Measurements from ENCODE around the gene PSPH. TPM values are rescaled to one million over a fixed set of nuclear protein-coding genes. Genes with fewer than 3 reads are reported as not detected.

PSPH gene
- 49.0 and 110 TPM in 2 replicates for total RNA-seq

GRCh38 chr7:56051339-56052191, at the start of gene PSPH, which contains the start of gene CCT6A:
PSPH (minus strand) TSS chr7:56051444; CDS start chr7:56021212, 30,232 bp downstream.
CCT6A (plus strand) TSS chr7:56051765; CDS start chr7:56051849, 84 bp downstream.

GRCh38 chr7:56092789-56093531, 41.7 kb upstream of the PSPH start, which contains the start of gene PHKG1:
PHKG1 (minus strand) TSS chr7:56092952; CDS start chr7:56088941, 4,011 bp downstream.

GRCh38 chr7:56063882-56064625, 12.8 kb upstream of the PSPH start, which contains the start of gene SUMF2:
SUMF2 (plus strand) TSS chr7:56064286; CDS start chr7:56064312, 26 bp downstream.

GRCh38 chr7:55964261-55965099, 86.8 kb downstream of the PSPH start, which contains the start of gene NIPSNAP2:
NIPSNAP2 (plus strand) TSS chr7:55964585; CDS start chr7:55964610, 25 bp downstream.

Other genes starting within 250 kb of the PSPH start
- gene SEPTIN14, start 188.7 kb downstream of the PSPH start, total RNA-seq: not detected in 2 replicates
- 1.9 and 2.4 TPM in 2 replicates for gene ZNF713, start 164.0 kb downstream of the PSPH start, total RNA-seq
- 23.7 and 33.3 TPM in 2 replicates for gene MRPS17, start 99.6 kb downstream of the PSPH start, total RNA-seq
- 35.6 and 41.6 TPM in 2 replicates for gene NIPSNAP2, start 86.9 kb downstream of the PSPH start, total RNA-seq
- 322 and 375 TPM in 2 replicates for gene CCT6A, start 321 bp upstream of the PSPH start, total RNA-seq
- gene SUMF2, start 12.8 kb upstream of the PSPH start, total RNA-seq: 160 and 166 TPM in 2 replicates
- not detected in 2 replicates for gene PHKG1, start 41.5 kb upstream of the PSPH start, total RNA-seq
- 358 and 559 TPM in 2 replicates for gene CHCHD2, start 55.0 kb upstream of the PSPH start, total RNA-seq
- not detected in 2 replicates for gene NUPR2, start 65.0 kb upstream of the PSPH start, total RNA-seq